LNCAP (cell line): ENCODE data around the gene PFKFB3.
A peak's percentile ranks its signal among the peaks of the same experiment; 100 is the strongest.

Experiments used
- TF ChIP-seq, protein P1 (sequence below): fragments of 450-650 bp; IDR thresholded peaks from 2 replicates; pipeline ENCODE4 v1.5.1; 2017; ENCODE audit warnings: mild to moderate bottlenecking

Gene PFKFB3

GRCh38 chr10:6202684-6203330 is at the start of gene PFKFB3:
TSS of gene PFKFB3 (plus strand) at chr10:6202932. CDS start at chr10:6203261, 329 bp downstream.
- TF ChIP-seq, protein P1, sequence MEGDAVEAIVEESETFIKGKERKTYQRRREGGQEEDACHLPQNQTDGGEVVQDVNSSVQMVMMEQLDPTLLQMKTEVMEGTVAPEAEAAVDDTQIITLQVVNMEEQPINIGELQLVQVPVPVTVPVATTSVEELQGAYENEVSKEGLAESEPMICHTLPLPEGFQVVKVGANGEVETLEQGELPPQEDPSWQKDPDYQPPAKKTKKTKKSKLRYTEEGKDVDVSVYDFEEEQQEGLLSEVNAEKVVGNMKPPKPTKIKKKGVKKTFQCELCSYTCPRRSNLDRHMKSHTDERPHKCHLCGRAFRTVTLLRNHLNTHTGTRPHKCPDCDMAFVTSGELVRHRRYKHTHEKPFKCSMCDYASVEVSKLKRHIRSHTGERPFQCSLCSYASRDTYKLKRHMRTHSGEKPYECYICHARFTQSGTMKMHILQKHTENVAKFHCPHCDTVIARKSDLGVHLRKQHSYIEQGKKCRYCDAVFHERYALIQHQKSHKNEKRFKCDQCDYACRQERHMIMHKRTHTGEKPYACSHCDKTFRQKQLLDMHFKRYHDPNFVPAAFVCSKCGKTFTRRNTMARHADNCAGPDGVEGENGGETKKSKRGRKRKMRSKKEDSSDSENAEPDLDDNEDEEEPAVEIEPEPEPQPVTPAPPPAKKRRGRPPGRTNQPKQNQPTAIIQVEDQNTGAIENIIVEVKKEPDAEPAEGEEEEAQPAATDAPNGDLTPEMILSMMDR, result peak; percentile 95

DNA sequence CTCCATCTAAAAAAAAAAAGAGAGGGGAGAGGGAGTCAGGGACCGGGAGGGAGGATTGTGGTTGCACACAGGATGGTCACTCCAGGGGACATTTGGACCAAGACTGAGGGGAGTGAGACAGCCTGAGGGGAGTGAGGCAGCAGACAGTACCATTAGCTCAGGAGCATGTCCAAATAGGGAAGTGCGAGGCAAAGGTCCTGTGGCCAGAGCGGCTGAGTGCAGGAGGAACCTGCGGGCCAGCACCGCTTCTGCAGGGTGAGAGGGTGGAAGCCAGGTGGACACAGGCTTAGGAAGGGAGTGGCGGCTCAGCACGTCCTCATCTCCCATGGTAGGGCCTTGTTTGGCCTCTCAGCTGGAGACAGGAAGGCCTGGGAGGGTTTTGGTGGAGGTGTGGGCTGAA is 48.9 kb upstream of the PFKFB3 start:
- TF ChIP-seq, protein P1, result no peak

DNA sequence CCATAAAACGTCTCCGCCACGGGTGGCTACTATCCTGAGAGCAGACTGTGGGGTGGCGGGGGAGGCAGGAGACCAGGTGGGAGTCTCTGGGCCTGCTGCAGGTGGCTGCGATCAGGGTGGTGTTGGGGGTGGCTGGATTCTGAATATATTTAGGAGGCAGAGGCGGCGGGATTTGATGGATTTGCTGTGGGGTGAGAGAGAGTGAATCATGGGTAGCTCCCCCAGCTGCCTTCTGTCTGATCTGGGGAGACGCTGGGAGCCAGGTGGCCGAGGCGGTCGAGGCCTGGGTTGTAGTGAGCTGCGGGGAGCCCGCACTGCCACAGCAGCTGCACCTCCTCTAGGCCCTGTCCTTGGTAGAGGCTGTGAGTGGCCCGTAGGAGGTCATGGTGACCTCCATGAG is 48.2 kb upstream of the PFKFB3 start:
- TF ChIP-seq, protein P1, result no peak

DNA sequence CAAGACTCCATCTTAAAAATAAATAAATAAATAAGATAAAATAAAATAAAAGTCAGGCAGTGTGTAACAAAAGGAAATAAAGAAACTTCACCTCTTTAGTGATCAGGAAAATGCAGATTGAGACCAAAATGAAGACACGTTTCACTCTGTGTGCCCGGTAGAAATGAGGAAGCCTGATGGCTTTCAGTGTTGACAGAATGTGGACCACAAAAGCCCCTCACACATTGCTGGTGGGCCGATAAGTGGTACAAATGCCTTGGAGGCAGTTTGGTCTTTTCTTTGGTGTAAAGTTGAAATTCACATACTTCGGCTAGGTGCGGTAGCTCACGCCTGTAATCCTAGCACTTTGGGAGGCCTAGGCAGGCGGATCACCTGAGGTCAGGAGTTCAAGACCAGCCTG is 44.5 kb upstream of the PFKFB3 start:
- TF ChIP-seq, protein P1, result no peak

DNA sequence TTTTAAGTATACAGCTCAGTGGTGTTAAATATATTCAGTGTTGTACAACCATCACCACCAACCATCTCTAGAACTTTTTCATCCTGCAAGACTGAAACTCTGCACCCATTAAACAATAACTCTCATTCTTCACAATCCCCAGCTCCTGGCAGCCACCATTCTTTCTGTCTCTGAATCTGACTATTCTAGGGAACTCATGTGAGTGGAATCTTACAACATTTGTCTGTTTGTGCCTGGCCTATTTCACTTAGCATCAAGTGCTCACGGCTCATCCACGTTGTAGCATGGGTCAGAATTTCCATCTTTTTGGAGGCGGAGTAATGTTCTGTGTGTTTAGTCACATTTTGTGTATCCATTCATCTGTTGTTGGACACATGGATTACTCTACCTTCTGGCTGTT is 40.8 kb upstream of the PFKFB3 start:
- TF ChIP-seq, protein P1, result no peak

DNA sequence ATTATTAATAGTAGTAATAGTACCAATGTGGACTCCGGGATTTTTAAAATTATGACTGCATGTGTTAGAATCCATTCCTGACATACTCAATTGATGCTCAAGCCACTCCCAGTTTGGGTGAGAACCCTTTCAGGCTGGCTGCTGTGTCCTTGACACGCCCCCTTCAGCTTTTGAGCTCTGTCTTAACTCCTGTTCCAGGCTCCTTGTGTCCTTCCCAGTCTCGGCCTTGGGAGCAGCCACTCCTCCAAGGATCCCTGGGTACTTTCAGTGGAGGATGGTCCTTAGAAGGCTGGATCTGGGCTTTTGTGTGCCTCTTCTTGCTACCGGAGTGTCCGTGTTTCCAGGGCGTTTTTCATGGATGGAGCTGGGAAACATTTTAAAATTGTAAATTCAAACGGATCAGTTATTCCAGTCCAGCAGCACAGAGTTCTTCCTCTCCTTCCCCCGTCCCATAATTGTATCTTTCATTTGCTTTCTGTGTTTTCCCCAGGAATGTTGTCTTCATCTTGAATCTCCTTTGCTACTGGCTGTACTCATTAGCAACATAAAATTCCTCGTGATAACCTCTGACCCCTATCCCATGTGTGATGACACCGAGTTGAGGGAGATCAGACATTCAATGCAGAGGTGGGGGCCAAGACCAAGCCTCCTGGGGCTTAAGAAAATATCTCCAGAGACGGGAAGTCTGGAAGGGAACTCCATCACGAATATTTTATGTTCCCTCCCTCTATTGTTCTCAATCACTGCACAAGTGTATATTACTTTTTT is 40.0 kb upstream of the PFKFB3 start:
- TF ChIP-seq, protein P1, result no peak

- TF ChIP-seq, protein P1, result no peak
Observed at GRCh38 chr10:6163364-6164270, 39.1 kb upstream of the PFKFB3 start.
